Gastroesophageal sphincter (tissue), 3 donors: ENCODE measurements around the gene KAT2A.

Source experiments
- POLR2A ChIP-seq, 2 donors: fragments of 450-650 bp; IDR thresholded peaks; one replicate each; pipeline ENCODE4 v1.6.1; 2017; ENCODE audit warnings: antibody characterized with exemption in 2 of 2, mild to moderate bottlenecking in 2 of 2, moderate library complexity in 1 of 2
- POLR2AphosphoS5 ChIP-seq: sonication (generic); formaldehyde crosslinking; IDR thresholded peaks from one replicate; pipeline ENCODE4 v1.6.1; 2017; ENCODE audit warnings: antibody characterized with exemption
- TF ChIP-seq, protein P1 (sequence below), 4 experiments: fragments of 200-600 bp in 2 of 4; fragments of 450-650 bp in 2 of 4; sonication (generic) in 1 of 4; IDR thresholded peaks; one replicate each; pipeline ENCODE4 v1.5.1; 2017 to 2019; ENCODE audit warnings: antibody characterized with exemption in 4 of 4, mild to moderate bottlenecking in 2 of 4, moderate library complexity in 2 of 4

DNA sequence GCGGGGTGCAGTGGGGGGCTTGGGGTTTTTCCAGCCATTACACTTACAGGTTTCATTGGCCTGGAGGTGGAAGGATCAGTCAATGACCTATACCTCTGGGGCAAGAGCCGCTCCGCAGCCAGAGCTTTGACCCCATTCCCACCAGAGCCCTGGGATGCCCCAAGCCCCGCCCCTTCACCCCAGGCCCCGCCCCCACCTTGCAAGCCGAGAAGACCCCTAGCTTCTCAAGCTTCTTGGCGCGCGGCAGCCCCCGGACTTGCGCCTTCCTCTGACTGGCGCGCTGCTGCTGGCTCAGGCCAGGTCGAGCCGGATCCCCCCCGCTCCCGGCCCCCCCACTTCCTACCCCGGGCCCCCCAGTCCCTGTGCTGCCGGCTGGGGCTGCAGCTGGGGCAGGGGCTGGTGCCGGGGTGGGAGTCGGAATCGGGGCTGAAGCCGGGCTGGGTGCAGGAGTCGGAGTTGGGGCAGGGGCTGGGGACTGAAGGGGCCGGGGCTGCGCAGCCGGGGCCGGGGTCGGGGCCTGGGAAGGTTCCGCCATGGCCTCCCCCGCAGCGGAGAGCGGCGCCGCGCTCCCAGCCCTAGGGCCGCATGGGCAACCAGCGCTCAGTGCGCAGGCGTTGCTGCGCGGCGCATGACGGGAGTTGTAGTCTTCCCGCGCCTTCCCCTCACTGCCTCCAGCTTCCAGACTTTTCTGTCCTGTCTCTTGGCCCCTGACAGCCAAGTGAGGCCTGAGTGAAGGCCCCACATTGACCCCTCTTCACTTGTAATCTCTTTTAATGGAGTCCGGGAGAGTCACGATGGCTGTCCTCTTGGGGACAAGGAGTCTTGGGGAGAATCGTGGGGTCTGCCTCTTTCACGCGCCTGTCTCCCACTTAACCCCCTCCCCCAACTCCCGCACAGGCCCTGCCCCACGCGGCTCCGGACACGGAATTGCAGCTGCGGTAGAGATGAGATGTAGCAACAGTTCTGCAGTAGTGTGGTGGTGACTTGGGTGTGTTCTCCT lies at the start of gene KAT2A:
- TF ChIP-seq, protein P1, sequence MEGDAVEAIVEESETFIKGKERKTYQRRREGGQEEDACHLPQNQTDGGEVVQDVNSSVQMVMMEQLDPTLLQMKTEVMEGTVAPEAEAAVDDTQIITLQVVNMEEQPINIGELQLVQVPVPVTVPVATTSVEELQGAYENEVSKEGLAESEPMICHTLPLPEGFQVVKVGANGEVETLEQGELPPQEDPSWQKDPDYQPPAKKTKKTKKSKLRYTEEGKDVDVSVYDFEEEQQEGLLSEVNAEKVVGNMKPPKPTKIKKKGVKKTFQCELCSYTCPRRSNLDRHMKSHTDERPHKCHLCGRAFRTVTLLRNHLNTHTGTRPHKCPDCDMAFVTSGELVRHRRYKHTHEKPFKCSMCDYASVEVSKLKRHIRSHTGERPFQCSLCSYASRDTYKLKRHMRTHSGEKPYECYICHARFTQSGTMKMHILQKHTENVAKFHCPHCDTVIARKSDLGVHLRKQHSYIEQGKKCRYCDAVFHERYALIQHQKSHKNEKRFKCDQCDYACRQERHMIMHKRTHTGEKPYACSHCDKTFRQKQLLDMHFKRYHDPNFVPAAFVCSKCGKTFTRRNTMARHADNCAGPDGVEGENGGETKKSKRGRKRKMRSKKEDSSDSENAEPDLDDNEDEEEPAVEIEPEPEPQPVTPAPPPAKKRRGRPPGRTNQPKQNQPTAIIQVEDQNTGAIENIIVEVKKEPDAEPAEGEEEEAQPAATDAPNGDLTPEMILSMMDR (IDR thresholded peaks at IDR 0.05), result peak in 1 of 4 experiments; percentile 25
- TF ChIP-seq POLR2A (IDR thresholded peaks at IDR 0.05) (peak; percentile 14 to 43), POLR2AphosphoS5 (peak; percentile 63)
